PC-9 (cell line): Measurements from ENCODE around the gene TMEM53.

Experiments
- EZH2 ChIP-seq: fragments of 200-600 bp; sonication (generic); IDR thresholded peaks from 2 replicates; pipeline ENCODE4 v1.8.0; 2017; ENCODE audit warnings: antibody characterized with exemption, low read depth
- TF ChIP-seq, protein P1 (sequence below): fragments of 200-600 bp; sonication (generic); conservative IDR thresholded peaks from 2 replicates; pipeline ENCODE4 v1.6.1; 2017; ENCODE audit warnings: mixed run types, antibody characterized with exemption, mild to moderate bottlenecking, moderate library complexity

DNA sequence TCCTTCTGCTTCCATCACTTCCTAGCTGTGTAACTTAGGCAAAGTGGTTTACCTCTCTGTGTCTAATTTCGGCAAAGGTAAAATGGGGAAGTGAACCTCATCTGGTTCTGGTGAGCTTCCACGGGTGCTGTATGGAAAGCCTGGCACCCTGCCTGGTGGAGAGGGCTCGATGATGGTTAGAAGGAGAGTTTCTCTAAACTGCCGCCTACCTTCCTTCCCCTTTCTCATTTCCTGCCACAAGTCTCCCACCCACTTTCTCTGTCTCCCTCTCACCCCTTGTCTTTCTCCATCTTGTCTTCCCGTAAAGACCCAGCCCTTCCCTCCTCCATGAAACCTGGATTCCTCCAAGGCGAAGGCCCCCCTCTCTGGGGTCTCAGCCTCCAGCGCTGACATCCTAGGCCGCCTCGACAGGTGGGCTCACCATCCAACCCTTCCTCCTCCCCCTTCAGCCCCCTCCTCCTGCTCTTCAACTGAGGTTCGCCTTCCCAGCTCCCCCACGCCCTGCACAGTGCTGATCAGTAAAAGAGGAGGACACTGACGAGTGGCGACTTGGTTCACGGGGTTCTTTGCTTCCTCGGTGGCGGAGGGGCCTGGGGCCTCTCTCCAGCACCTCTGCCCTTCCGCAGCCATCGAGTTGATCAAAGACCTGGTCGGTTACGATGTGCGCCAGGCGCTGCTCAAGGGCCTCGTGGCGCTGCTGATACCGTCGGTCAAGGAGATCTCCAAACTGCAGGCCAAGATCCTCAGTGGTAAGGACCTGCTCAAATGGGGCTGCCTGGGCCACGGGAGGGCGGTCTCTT, 49.4 kb upstream of the TMEM53 start:
- TF ChIP-seq, protein P1, sequence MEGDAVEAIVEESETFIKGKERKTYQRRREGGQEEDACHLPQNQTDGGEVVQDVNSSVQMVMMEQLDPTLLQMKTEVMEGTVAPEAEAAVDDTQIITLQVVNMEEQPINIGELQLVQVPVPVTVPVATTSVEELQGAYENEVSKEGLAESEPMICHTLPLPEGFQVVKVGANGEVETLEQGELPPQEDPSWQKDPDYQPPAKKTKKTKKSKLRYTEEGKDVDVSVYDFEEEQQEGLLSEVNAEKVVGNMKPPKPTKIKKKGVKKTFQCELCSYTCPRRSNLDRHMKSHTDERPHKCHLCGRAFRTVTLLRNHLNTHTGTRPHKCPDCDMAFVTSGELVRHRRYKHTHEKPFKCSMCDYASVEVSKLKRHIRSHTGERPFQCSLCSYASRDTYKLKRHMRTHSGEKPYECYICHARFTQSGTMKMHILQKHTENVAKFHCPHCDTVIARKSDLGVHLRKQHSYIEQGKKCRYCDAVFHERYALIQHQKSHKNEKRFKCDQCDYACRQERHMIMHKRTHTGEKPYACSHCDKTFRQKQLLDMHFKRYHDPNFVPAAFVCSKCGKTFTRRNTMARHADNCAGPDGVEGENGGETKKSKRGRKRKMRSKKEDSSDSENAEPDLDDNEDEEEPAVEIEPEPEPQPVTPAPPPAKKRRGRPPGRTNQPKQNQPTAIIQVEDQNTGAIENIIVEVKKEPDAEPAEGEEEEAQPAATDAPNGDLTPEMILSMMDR = no peak
- no peak for TF ChIP-seq EZH2
